GM18519 (cell line): ENCODE results near the gene GRIK5.

Experiments
- ATAC-seq: cut with Tn5 transposase; IDR thresholded peaks from one replicate; pipeline ENCODE4 v1.9.1; 2021; ENCODE audit warnings: mild to moderate bottlenecking, moderate library complexity; ENCODE audit not compliant: unreplicated experiment, low FRiP score

The GRIK5 gene

GRCh38 chr19:42078538-42079275 is 8.7 kb upstream of the GRIK5 start:
- ATAC-seq, result no peak

- no peak for ATAC-seq
Observed at GRCh38 chr19:42078058-42078457, 8.1 kb upstream of the GRIK5 start.

- ATAC-seq, result no peak
Observed at GRCh38 chr19:42076380-42076944, 6.5 kb upstream of the GRIK5 start.

GRCh38 chr19:42075616-42076379 is 5.8 kb upstream of the GRIK5 start, which contains the start of gene ZNF574:
ZNF574 (plus strand) TSS chr19:42076166; CDS start chr19:42078607, 2,441 bp downstream.
- peak; percentile 87 for ATAC-seq

- no peak for ATAC-seq
Observed at GRCh38 chr19:42075364-42075615, 5.3 kb upstream of the GRIK5 start.

- no peak for ATAC-seq
Observed at GRCh38 chr19:42074513-42075363, 4.7 kb upstream of the GRIK5 start.

- no peak for ATAC-seq
Observed at GRCh38 chr19:42071247-42071646, 1.2 kb upstream of the GRIK5 start.

GRCh38 chr19:42068756-42069571 is 1.0 kb downstream of the GRIK5 start:
- ATAC-seq, result no peak

GRCh38 chr19:42068361-42068755 is 1.6 kb downstream of the GRIK5 start:
- ATAC-seq, result no peak

- ATAC-seq, result no peak
Observed at GRCh38 chr19:42067315-42067888, 2.6 kb downstream of the GRIK5 start.

- ATAC-seq, result no peak
Observed at GRCh38 chr19:42066075-42066754, 3.8 kb downstream of the GRIK5 start.

- ATAC-seq, result no peak
Observed at GRCh38 chr19:42065511-42065910, 4.5 kb downstream of the GRIK5 start.

- ATAC-seq, result no peak
Observed at GRCh38 chr19:42065051-42065450, 5.0 kb downstream of the GRIK5 start.

- ATAC-seq, result no peak
Observed at GRCh38 chr19:42064432-42064831, 5.6 kb downstream of the GRIK5 start.

GRCh38 chr19:42062381-42062780 is 7.6 kb downstream of the GRIK5 start:
- no peak for ATAC-seq

GRCh38 chr19:42060117-42060516 is 9.9 kb downstream of the GRIK5 start:
- no peak for ATAC-seq

GRCh38 chr19:42059196-42059595 is 10.8 kb downstream of the GRIK5 start:
- ATAC-seq, result no peak

GRCh38 chr19:42057846-42058245 is 12.2 kb downstream of the GRIK5 start:
- no peak for ATAC-seq

- ATAC-seq, result no peak
Observed at GRCh38 chr19:42054205-42054604, 15.8 kb downstream of the GRIK5 start.
